Colonic mucosa (tissue), 4 donors: ENCODE results near the gene ANKRD37. TPM values are rescaled to one million over a fixed set of nuclear protein-coding genes. Genes with fewer than 3 reads are reported as not detected.

Experiments used
- DNase-seq: peaks from one replicate; pipeline ENCODE4 v3.0.0-alpha.2; 2020
- H3K27ac ChIP-seq: fragments of 200-600 bp; one replicate; pipeline ENCODE4 v1.8.0; 2021
- H3K27me3 ChIP-seq: fragments of 200-600 bp; one replicate; pipeline ENCODE4 v1.8.0; 2021
- H3K36me3 ChIP-seq: fragments of 200-600 bp; one replicate; pipeline ENCODE4 v1.8.0; 2021
- H3K4me1 ChIP-seq: fragments of 200-600 bp; one replicate; pipeline ENCODE4 v1.8.0; 2021; ENCODE audit warnings: mild to moderate bottlenecking
- H3K4me3 ChIP-seq: fragments of 200-600 bp; one replicate; pipeline ENCODE4 v1.8.0; 2021
- H3K9ac ChIP-seq, 2 donors: one replicate each; pipeline ENCODE4 v1.7.0; 2013; ENCODE audit warnings: control low read depth in 2 of 2, low read depth in 2 of 2, low read length in 2 of 2
- H3K9me3 ChIP-seq: fragments of 200-600 bp; one replicate; pipeline ENCODE4 v1.8.0; 2021
- CTCF ChIP-seq: fragments of 200-600 bp; IDR thresholded peaks from one replicate; pipeline ENCODE4 v1.8.0; 2022; ENCODE audit warnings: antibody characterized with exemption, mild to moderate bottlenecking
- intact Hi-C: fragments of 100-400 bp; cut with DNase I; formaldehyde crosslinking; loops from one replicate; pipeline ENCODE4 v1.14.1; 2022
- total RNA-seq, 2 donors: library from RNA; stranded (reverse); fragmentation: NEBNext Ultra II Directional in 1 of 2; extraction: Animal tissue kit (Norgen Biotek cat#: 25700) in 1 of 2; gene quantifications; one replicate each; pipeline ENCODE4 v1.2.1, GENCODE V29; 2021
- donor health status: healthy.
- donor health status: DM: no; HTN: no; CAD: no.
- donor health status: DM: no; HTN: no; CAD: no.

Gene ANKRD37
- total RNA-seq, 2 donors from 2014 or later: 12.7 to 17.3 TPM

- TF ChIP-seq CTCF: no peak
- DNase-seq: peak; percentile 32
- no peaks in the 10 kb centered on the region for H3K36me3 ChIP-seq
- intact Hi-C loops: no loop called here
- no peaks in the 10 kb centered on the region for H3K27me3 ChIP-seq
- no peak overlapping the region for H3K9ac ChIP-seq
- H3K4me3 ChIP-seq: no peak overlapping the region
- H3K9me3 ChIP-seq: no peaks in the 10 kb centered on the region
- no peak overlapping the region for H3K27ac ChIP-seq
- H3K4me1 ChIP-seq: no peaks in the 10 kb centered on the region
Observed at GRCh38 chr4:185384930-185385331, 11.7 kb upstream of the ANKRD37 start.

- Histone ChIP-seq H3K27ac (no peak overlapping the region), H3K9me3 (no peaks in the 10 kb centered on the region), H3K36me3 (no peaks in the 10 kb centered on the region), H3K27me3 (no peaks in the 10 kb centered on the region), H3K9ac (no peak overlapping the region), H3K4me3 (no peak overlapping the region), H3K4me1 (no peaks in the 10 kb centered on the region)
- DNase-seq: no peak
- no peak for TF ChIP-seq CTCF
- intact Hi-C loops: no loop called here
Observed at GRCh38 chr4:185387957-185388356, 8.7 kb upstream of the ANKRD37 start.

- Histone ChIP-seq H3K27me3 (no peaks in the 10 kb centered on the region), H3K9ac (no peak overlapping the region), H3K4me3 (no peak overlapping the region), H3K9me3 (no peaks in the 10 kb centered on the region), H3K4me1 (no peaks in the 10 kb centered on the region), H3K27ac (no peak overlapping the region), H3K36me3 (no peaks in the 10 kb centered on the region)
- no peak for DNase-seq
- intact Hi-C loops: loop anchor here (10.0 kb wide), 1 partner anchor 186 kb away; the partner anchor contains the start of genes CFAP97 and SNX25
- no peak for TF ChIP-seq CTCF
Observed at GRCh38 chr4:185390941-185391340, 5.7 kb upstream of the ANKRD37 start.

GRCh38 chr4:185392156-185392555, 4.5 kb upstream of the ANKRD37 start:
- Histone ChIP-seq H3K4me1 (no peaks in the 10 kb centered on the region), H3K9ac (no peak overlapping the region), H3K27me3 (no peaks in the 10 kb centered on the region), H3K27ac (no peak overlapping the region), H3K9me3 (no peaks in the 10 kb centered on the region), H3K36me3 (no peaks in the 10 kb centered on the region), H3K4me3 (no peak overlapping the region)
- TF ChIP-seq CTCF: no peak
- no peak for DNase-seq
- intact Hi-C loops: loop anchor here (10.0 kb wide), 1 partner anchor 187 kb away; the partner anchor contains the start of genes CFAP97 and SNX25

GRCh38 chr4:185394568-185395237, 1.9 kb upstream of the ANKRD37 start:
- Histone ChIP-seq H3K9ac (no peak overlapping the region), H3K4me3 (peak overlapping the region; percentile 61), H3K27me3 (no peaks in the 10 kb centered on the region), H3K4me1 (no peaks in the 10 kb centered on the region), H3K27ac (peak overlapping the region; percentile 100), H3K9me3 (no peaks in the 10 kb centered on the region), H3K36me3 (no peaks in the 10 kb centered on the region)
- intact Hi-C loops: loop anchor here (10.0 kb wide), 1 partner anchor 190 kb away; the partner anchor contains the start of genes CFAP97 and SNX25
- DNase-seq: no peak
- no peak for TF ChIP-seq CTCF
